SJCRH30 (cell line): ENCODE data around the gene PTPN18. TPM values are rescaled to one million over a fixed set of nuclear protein-coding genes. Genes with fewer than 3 reads are reported as not detected.
A peak's percentile ranks its signal among the peaks of the same experiment; 100 is the strongest.

Experiments used
- DNase-seq, 2 experiments: peaks; one replicate each; pipeline ENCODE4 v3.0.0-alpha.2; 2015 to 2020
- H3K27ac ChIP-seq: fragments of 250-450 bp; sonication (Bioruptor Pico); 2 replicates; pipeline ENCODE4 v1.5.1; 2020; ENCODE audit warnings: mild to moderate bottlenecking, moderate library complexity
- H3K27me3 ChIP-seq: fragments of 250-450 bp; sonication (Bioruptor Pico); 2 replicates; pipeline ENCODE4 v1.5.1; 2020; ENCODE audit warnings: mild to moderate bottlenecking, moderate library complexity
- H3K36me3 ChIP-seq: fragments of 250-450 bp; sonication (Bioruptor Pico); 2 replicates; pipeline ENCODE4 v1.5.1; 2020; ENCODE audit warnings: mild to moderate bottlenecking, moderate library complexity
- H3K4me1 ChIP-seq: fragments of 250-450 bp; sonication (Bioruptor Pico); 2 replicates; pipeline ENCODE4 v1.5.1; 2020; ENCODE audit warnings: mild to moderate bottlenecking, moderate library complexity
- H3K4me3 ChIP-seq: fragments of 250-450 bp; sonication (Bioruptor Pico); 2 replicates; pipeline ENCODE4 v1.5.1; 2020; ENCODE audit warnings: mild to moderate bottlenecking, moderate library complexity
- H3K9me3 ChIP-seq: fragments of 250-450 bp; sonication (Bioruptor Pico); replicated peaks from 2 replicates; pipeline ENCODE4 v1.5.1; 2020; ENCODE audit warnings: mild to moderate bottlenecking, moderate library complexity
- total RNA-seq: library from RNA; depleted of rRNA; stranded (reverse); fragments of >200 nt; shearing (Covaris generic); gene quantifications from 2 replicates; pipeline ENCODE4 v1.2.3, GENCODE V29; 2014

PTPN18 gene
- total RNA-seq, 1 experiment from 2014 or later = 18.6 TPM

- Histone ChIP-seq H3K36me3 (no peaks in the 10 kb centered on the region), H3K9me3 (no peaks in the 10 kb centered on the region), H3K27ac (no peak overlapping the region), H3K4me3 (no peak overlapping the region), H3K27me3 (peaks cover under 1% of the 10 kb centered on the region; the same call in 1 of the 2 replicates), H3K4me1 (peaks cover 2% of the 10 kb centered on the region; the same call in 1 of the 2 replicates)
- DNase-seq = no peak
Measured at GRCh38 chr2:130336150-130336876, 19.5 kb upstream of the PTPN18 start.

GRCh38 chr2:130336877-130337734, 18.8 kb upstream of the PTPN18 start:
- Histone ChIP-seq H3K4me3 (no peak overlapping the region), H3K27ac (no peak overlapping the region)

GRCh38 chr2:130337735-130338325, 18.0 kb upstream of the PTPN18 start:
- Histone ChIP-seq H3K27ac (no peak overlapping the region), H3K4me1 (peaks cover 3% of the 10 kb centered on the region; the same call in 1 of the 2 replicates), H3K4me3 (no peak overlapping the region), H3K27me3 (no peaks in the 10 kb centered on the region; the same call in 1 of the 2 replicates), H3K9me3 (no peaks in the 10 kb centered on the region), H3K36me3 (no peaks in the 10 kb centered on the region)
- no peak for DNase-seq

More at GRCh38 chr2:130336877-130337734, 18.8 kb upstream of the PTPN18 start:
- no peaks in the 10 kb centered on the region for H3K36me3 ChIP-seq
- H3K4me1 ChIP-seq = peaks cover 3% of the 10 kb centered on the region; the same call in 1 of the 2 replicates
- no peak for DNase-seq
- no peaks in the 10 kb centered on the region; the same call in 1 of the 2 replicates for H3K27me3 ChIP-seq
- no peaks in the 10 kb centered on the region for H3K9me3 ChIP-seq

- Histone ChIP-seq H3K4me1 (peaks cover 3% of the 10 kb centered on the region; the same call in 1 of the 2 replicates), H3K36me3 (no peaks in the 10 kb centered on the region), H3K27ac (no peak overlapping the region), H3K27me3 (no peaks in the 10 kb centered on the region), H3K9me3 (no peaks in the 10 kb centered on the region), H3K4me3 (no peak overlapping the region)
- DNase-seq = no peak
Measured at GRCh38 chr2:130338793-130339345, 17.0 kb upstream of the PTPN18 start.

DNA sequence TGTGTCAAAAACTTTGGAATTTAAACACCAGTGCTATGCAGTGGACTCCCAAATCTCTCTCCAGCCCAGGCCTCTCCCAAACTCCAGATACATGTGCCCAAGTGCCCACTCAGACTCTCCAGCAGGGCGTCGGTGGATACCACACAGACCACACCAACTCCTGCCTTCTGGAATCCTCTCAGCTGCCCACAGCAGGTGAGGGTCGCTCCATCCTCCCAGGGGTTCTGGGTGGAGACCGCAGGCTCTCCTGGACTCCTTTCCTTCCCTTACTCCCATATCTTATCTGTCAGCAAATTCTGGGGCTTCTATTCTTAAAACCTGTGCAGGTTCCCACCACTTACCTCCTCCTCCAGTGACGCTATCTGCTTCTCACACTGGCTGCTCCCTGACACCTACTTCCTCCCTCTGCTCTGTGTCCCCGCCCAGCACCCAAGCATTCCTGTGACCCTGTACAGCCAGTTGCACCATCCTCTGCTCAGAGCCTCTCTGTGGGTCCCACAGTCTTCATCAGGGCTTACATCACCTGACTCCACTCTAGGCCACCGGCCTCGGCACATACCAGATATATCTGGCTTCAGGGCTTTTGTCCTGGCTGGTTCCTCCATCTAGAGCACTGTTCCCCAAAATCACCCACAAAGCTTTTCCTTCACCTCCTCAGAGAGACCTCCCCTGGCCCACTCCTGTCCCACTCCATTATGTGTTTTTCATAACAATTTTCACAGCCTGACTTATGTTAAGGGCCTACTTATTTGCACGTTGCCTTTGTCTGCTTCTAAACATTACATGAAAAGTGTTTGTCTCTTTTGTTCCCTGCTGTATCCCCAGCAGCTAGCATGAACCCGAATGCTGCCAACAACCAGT, 15.7 kb upstream of the PTPN18 start:
- H3K36me3 ChIP-seq = peaks cover 7% of the 10 kb centered on the region; the same call in 1 of the 2 replicates
- peaks cover 3% of the 10 kb centered on the region; the same call in 1 of the 2 replicates for H3K4me1 ChIP-seq
- DNase-seq = no peak
- H3K9me3 ChIP-seq = no peaks in the 10 kb centered on the region
- H3K27me3 ChIP-seq = no peaks in the 10 kb centered on the region
- no peak overlapping the region for H3K27ac ChIP-seq
- H3K4me3 ChIP-seq = no peak overlapping the region

- Histone ChIP-seq H3K27me3 (no peaks in the 10 kb centered on the region), H3K27ac (peak overlapping the region; percentile 91; the same call in 1 of the 2 replicates), H3K9me3 (no peaks in the 10 kb centered on the region), H3K4me3 (peak overlapping the region; percentile 89), H3K4me1 (peaks cover 3% of the 10 kb centered on the region; the same call in 1 of the 2 replicates), H3K36me3 (peaks cover 20% of the 10 kb centered on the region)
- no peak for DNase-seq
Measured at GRCh38 chr2:130341562-130342019, 14.3 kb upstream of the PTPN18 start.

DNA sequence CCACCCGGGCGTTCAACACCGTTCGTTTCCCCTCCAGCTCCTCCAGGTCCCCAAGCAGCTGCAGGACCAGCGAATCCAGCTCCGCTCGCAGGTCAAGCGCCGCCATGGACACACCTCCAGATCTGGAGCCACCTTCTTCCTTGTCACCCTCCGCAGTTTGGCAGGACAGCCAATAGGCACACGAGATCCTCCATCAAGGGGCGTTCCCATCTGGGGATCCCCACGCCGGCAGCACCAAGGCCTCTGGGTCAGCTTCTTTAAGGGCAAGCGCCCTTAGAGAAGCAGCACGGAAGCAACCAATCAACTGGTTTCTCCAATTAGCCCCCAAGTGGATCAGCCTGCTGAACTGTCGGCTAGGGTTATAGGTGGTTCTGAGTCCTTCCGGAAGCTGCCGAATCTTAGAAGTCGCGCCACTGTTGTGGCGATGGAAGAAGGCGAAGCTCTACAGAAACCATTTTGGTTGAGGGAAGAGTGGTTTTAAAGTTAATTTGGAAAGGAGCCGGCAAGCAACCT, 13.8 kb upstream of the PTPN18 start:
- Histone ChIP-seq H3K27me3 (no peaks in the 10 kb centered on the region), H3K27ac (peak overlapping the region; percentile 91), H3K4me3 (peak overlapping the region; percentile 89), H3K36me3 (peaks cover 23% of the 10 kb centered on the region), H3K4me1 (peaks cover 3% of the 10 kb centered on the region; the same call in 1 of the 2 replicates), H3K9me3 (no peaks in the 10 kb centered on the region)
- peak; percentile 87 to 94 for DNase-seq

GRCh38 chr2:130342533-130343275, 13.2 kb upstream of the PTPN18 start, which contains the start of gene IMP4:
TSS of gene IMP4 (plus strand) at chr2:130342897. CDS start at chr2:130342933, 36 bp downstream.
- peak; percentile 98 to 99 for DNase-seq
- Histone ChIP-seq H3K36me3 (peaks cover 28% of the 10 kb centered on the region), H3K27ac (peak within 1 kb of the TSS; percentile 91), H3K27me3 (no peaks in the 10 kb centered on the region), H3K4me3 (peak within 1 kb of the TSS; percentile 89), H3K9me3 (no peaks in the 10 kb centered on the region), H3K4me1 (peaks cover 3% of the 10 kb centered on the region; the same call in 1 of the 2 replicates)

DNA sequence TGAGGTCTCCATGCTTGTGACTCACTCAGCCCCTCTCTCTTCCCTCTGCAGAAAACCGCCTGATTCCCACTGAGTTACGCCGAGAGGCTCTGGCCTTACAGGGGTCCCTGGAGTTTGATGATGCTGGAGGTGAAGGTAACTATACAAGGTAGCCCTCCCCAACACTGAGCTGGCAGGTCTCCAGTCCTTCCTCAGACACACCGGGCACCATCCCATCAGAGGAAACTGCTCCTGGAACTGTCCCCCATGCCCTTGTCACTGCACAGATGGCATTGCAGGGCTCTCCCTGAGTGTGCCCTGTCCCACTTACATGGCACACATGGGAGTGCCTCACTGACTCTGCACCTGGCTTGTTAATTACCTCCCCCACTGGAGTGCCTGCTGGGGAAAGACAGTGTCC, 11.3 kb upstream of the PTPN18 start:
- no peak overlapping the region for H3K27ac ChIP-seq
- no peaks in the 10 kb centered on the region for H3K9me3 ChIP-seq
- no peak for DNase-seq
- no peaks in the 10 kb centered on the region for H3K27me3 ChIP-seq
- no peak overlapping the region for H3K4me3 ChIP-seq
- peaks cover 3% of the 10 kb centered on the region; the same call in 1 of the 2 replicates for H3K4me1 ChIP-seq
- peaks cover 39% of the 10 kb centered on the region for H3K36me3 ChIP-seq

DNA sequence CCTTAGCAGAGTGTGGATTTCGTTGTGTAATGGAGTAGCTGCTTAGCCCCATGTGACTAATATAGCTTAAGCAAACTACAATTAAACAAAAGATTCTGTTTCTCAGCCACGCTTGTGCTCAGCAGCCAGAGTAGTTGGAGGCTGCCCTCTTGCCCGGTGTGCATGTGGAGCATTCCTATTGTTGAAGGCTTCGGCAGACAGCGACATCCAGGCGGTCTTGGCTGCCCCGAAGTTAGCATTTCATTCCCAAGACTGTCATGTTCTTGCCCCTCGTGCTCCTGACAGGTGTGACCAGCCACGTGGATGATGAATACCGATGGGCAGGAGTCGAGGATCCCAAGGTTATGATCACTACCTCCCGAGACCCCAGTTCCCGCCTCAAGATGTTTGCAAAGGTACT, 10.8 kb upstream of the PTPN18 start:
- Histone ChIP-seq H3K36me3 (peaks cover 39% of the 10 kb centered on the region), H3K27me3 (no peaks in the 10 kb centered on the region), H3K4me3 (no peak overlapping the region), H3K27ac (no peak overlapping the region), H3K4me1 (peaks cover 3% of the 10 kb centered on the region; the same call in 1 of the 2 replicates), H3K9me3 (no peaks in the 10 kb centered on the region)
- DNase-seq = no peak

DNA sequence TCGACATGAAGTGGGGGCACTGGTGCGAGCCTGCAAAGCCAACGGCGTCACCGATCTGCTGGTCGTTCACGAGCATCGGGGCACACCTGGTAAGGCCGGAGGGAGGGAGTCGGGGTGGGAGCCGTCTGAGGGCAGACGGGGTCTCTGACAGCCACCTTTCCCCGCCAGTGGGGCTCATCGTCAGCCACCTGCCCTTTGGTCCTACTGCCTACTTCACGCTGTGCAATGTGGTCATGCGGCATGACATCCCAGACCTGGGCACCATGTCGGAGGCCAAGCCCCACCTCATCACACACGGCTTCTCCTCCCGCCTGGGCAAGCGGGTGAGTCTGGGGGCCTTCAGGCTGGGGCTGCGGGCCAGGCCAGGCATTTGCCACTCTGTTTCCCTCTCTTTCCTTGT, 10.2 kb upstream of the PTPN18 start:
- peaks cover 39% of the 10 kb centered on the region for H3K36me3 ChIP-seq
- no peaks in the 10 kb centered on the region for H3K9me3 ChIP-seq
- no peaks in the 10 kb centered on the region for H3K27me3 ChIP-seq
- DNase-seq = no peak
- H3K27ac ChIP-seq = no peak overlapping the region
- no peak overlapping the region for H3K4me3 ChIP-seq
- peaks cover 3% of the 10 kb centered on the region; the same call in 1 of the 2 replicates for H3K4me1 ChIP-seq

DNA sequence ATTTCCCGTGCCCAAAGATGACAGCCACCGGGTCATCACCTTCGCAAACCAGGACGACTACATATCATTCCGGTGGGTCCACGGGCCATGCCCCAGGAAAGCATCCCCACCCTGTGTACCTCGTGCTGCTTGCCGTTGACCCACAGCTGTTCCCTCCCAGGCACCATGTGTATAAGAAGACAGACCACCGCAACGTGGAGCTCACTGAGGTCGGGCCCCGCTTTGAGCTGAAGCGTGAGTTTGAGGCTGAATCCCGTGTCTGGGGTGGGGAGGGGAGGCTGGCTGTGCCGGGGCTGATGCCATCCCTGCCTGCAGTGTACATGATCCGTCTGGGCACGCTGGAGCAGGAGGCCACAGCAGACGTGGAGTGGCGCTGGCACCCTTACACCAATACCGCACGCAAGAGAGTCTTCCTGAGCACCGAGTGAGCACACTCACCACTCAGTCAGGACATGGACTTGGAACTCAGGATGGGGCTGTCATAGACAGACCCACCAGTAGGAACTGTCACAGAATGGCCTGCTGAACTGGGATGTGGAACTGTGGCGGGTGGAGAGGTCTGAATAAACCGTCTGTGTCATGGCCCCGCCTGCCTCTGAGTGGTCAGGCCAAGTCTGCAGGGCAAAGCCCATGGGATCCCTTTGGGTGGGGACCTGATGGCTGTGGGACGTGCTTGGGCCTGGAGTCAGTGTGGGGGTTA, 9.7 kb upstream of the PTPN18 start:
- no peak overlapping the region for H3K27ac ChIP-seq
- H3K4me3 ChIP-seq = no peak overlapping the region
- H3K9me3 ChIP-seq = no peaks in the 10 kb centered on the region
- H3K36me3 ChIP-seq = peaks cover 39% of the 10 kb centered on the region
- no peaks in the 10 kb centered on the region for H3K27me3 ChIP-seq
- H3K4me1 ChIP-seq = peaks cover 3% of the 10 kb centered on the region; the same call in 1 of the 2 replicates
- DNase-seq = no peak
